Fibroblast of pulmonary artery (primary cell): ENCODE data around the gene ADI1.
"Not testable (repeated sequence)": the region's sequence is repeated elsewhere in the genome, so short reads cannot be mapped to it uniquely, and the experiment has no call there.

Source experiments
- DNase-seq: peaks from one replicate; pipeline ENCODE4 v3.0.0-alpha.2; 2010; ENCODE audit warnings: low read depth
- H3K4me3 ChIP-seq: replicated peaks from 2 replicates; pipeline ENCODE4 v1.5.1; 2011; ENCODE audit warnings: low read depth, mild to moderate bottlenecking, control low read depth, low read length, moderate library complexity
- CTCF ChIP-seq: IDR thresholded peaks from 2 replicates; pipeline ENCODE4 v1.5.1; 2011; ENCODE audit warnings: mild to moderate bottlenecking, control low read depth, low read length, inconsistent platforms; ENCODE audit errors: missing control alignments

Gene ADI1

DNA sequence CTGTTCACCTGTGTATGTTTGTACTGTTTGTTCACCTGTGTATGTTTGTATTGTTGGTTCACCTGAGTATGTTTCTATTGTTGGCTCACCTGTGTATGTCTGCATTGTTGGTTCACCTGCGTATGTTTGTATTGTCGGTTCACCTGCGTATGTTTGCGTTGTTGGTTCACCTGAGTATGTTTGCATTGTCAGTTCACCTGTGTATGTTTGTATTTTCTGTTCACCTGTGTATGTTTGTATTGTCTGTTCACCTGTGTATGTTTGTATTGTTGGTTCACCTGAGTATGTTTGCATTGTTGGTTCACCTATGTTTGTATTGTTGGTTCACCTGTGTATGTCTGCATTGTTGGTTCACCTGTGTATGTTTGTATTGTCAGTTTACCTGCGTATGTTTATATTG is 14.6 kb downstream of the ADI1 start:
- no peak for TF ChIP-seq CTCF
- H3K4me3 ChIP-seq: no peak overlapping the region
- DNase-seq: no peak

DNA sequence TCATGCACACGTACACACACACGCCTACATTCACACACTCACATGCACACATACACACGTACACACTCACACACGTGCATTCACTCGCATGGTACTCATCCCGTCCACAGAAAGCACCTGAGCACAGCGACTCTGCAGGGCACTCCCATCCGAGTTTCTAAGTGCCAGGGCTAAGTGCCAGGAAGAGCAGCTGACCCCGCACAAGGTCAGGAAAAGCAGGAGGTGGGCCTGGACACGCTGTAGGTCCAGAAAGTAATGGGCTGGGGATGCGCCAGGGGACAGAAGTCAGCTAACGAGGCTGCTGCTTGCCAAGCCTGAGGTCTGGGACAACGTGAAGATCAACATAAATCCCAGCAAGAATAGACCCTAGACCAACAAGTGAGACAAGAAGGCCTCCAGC is 15.8 kb downstream of the ADI1 start:
- no peak overlapping the region for H3K4me3 ChIP-seq
- no peak for DNase-seq
- no peak for TF ChIP-seq CTCF

DNA sequence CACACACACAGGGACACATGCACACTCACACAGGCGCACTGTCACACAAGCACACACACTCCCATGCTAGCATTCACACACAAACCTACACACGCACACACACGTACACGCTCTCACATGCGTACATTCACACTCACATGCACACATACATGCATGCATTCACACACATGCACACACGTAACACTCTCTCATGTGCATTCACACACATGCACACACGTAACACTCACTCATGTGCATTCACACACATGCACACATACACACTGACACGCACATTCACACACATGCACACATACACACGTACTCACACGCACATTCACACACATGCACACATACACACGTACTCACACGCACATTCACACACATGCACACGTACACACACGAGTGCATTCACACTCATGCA is 16.3 kb downstream of the ADI1 start:
- H3K4me3 ChIP-seq: no peak overlapping the region
- DNase-seq: no peak
- TF ChIP-seq CTCF: no peak

GRCh38 chr2:3500326-3500899 is 18.9 kb downstream of the ADI1 start:
- no peak for TF ChIP-seq CTCF
- DNase-seq: no peak

DNA sequence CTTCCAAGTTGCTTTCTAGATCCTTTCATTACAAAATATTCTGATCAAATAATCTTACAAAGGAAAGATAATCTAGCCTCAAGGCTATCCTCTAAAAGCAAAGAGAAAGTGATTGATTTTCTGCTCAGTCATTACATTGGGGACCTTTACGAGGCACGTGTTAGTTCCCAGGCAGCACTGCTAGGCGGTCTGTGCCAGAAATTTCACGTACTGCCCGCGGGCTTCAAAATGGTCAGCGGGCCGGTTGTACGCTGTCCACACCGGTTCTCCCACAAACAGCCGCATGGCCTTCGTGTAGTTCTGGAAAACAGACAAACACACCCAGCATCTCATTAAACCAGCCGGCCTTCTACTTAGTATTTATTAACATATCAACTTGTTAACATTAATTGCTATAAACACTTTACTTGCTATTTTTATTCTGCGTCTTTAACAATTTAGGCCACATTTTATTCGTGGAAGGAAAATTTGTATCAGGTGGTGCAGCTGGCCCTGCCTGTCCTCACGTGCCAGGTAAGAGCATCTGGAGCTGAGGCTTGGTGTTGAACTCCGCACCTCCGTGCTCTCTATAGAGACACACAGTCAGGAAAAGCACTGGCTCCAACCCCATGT is 20.4 kb downstream of the ADI1 start:
- no peak for DNase-seq
- no peak for TF ChIP-seq CTCF
- no peak overlapping the region for H3K4me3 ChIP-seq

More at GRCh38 chr2:3500326-3500899, 18.9 kb downstream of the ADI1 start:
- no peak overlapping the region for H3K4me3 ChIP-seq

- not testable (repeated sequence) for DNase-seq, H3K4me3 ChIP-seq
Measured at GRCh38 chr2:3496708-3497080, 22.6 kb downstream of the ADI1 start.

GRCh38 chr2:3494984-3495666 is 24.2 kb downstream of the ADI1 start:
- DNase-seq: no peak
- no peak for TF ChIP-seq CTCF
- H3K4me3 ChIP-seq: no peak overlapping the region
